B cell (primary cell): ENCODE measurements around the gene MZF1.

Source experiments
- EZH2 ChIP-seq: IDR thresholded peaks from 2 replicates; pipeline ENCODE4 v1.6.1; 2012; ENCODE audit warnings: borderline replicate concordance, low read depth, mild to moderate bottlenecking, moderate library complexity, low read length; ENCODE audit not compliant: insufficient read depth, poor library complexity, severe bottlenecking
- TF ChIP-seq, protein P1 (sequence below): fragments of 200-600 bp; IDR thresholded peaks from one replicate; pipeline ENCODE4 v1.8.0; 2022; ENCODE audit warnings: antibody characterized with exemption, mild to moderate bottlenecking

DNA sequence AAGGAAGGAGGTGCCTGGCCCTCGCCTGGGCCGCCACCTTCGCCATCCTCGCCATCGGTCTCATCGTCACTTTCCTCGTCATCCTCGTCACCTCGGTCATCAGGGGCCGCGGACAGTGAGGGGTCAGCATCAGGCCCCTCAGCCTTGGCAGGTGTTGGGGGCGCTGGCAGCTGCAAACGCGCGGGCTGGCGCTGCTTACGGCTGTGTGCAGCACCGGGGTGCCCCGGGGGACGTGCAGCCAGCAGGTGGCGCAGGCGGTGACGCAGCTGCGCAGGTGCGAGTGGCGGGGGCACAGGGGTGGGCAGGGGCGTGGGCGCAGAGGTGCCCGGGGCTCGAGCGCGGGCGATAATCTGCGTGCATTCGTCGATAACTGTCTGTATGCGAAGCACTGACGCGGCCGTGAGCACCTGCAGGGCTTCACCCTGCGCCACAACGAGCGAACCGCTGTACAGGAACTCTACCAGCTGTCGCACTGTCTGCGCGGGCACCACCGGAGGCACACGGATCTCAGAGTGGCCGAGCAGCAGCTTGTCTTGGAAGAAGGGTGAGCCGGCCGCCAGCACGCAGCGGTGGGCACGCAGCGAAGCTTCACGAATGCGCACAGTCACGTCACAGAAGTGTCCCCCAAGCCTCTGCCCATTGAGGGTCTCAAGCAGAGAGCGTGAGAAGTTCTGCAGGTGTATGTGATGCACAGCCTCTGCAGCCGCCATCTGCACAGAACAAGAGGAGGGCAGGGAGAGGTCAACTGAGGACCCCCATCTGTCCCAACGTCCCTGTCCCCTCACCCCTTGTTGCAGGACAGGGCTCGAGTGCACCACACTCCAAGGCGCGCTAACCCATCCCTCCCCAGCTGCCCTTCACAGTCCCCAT lies 55.9 kb downstream of the MZF1 start:
- TF ChIP-seq, protein P1, sequence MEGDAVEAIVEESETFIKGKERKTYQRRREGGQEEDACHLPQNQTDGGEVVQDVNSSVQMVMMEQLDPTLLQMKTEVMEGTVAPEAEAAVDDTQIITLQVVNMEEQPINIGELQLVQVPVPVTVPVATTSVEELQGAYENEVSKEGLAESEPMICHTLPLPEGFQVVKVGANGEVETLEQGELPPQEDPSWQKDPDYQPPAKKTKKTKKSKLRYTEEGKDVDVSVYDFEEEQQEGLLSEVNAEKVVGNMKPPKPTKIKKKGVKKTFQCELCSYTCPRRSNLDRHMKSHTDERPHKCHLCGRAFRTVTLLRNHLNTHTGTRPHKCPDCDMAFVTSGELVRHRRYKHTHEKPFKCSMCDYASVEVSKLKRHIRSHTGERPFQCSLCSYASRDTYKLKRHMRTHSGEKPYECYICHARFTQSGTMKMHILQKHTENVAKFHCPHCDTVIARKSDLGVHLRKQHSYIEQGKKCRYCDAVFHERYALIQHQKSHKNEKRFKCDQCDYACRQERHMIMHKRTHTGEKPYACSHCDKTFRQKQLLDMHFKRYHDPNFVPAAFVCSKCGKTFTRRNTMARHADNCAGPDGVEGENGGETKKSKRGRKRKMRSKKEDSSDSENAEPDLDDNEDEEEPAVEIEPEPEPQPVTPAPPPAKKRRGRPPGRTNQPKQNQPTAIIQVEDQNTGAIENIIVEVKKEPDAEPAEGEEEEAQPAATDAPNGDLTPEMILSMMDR: no peak
- TF ChIP-seq EZH2: no peak
